GM18909 (cell line): Measurements from ENCODE around the gene NAP1L1.

ENCODE experiments used
- ATAC-seq: cut with Tn5 transposase; IDR thresholded peaks from one replicate; pipeline ENCODE4 v1.9.1; 2021; ENCODE audit warnings: mild to moderate bottlenecking; ENCODE audit not compliant: unreplicated experiment, poor library complexity

NAP1L1 gene

DNA sequence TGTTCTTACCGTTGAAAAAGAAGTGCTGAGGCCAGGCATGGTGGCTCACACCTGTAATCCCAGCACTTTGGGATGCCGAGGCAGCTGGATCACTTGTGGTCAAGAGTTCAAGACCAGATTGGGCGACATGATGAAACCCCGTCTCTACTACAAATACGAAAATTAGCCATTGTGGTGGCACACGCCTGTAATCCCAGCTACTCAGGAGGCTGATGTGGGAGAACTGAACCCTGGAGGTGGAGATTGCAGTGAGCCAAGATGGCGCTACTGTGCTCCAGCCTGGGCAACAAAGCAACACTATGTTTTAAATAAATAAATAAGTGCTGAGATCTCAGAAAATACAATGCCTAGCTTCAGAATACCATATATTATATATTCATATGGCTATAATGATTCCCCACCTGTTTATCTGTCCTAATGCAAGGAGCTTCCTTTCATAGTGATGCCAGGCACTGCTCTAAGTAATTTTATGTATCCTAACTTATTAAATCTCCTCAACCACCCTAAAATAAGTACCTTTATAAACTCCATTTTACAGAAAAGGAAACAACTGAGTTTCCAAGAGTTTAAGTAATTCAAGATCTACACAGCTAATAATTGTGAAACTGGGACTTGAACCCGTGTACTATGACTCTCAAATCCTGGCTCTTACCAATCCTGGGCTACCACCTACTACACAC, 60.2 kb downstream of the NAP1L1 start:
- no peak for ATAC-seq

DNA sequence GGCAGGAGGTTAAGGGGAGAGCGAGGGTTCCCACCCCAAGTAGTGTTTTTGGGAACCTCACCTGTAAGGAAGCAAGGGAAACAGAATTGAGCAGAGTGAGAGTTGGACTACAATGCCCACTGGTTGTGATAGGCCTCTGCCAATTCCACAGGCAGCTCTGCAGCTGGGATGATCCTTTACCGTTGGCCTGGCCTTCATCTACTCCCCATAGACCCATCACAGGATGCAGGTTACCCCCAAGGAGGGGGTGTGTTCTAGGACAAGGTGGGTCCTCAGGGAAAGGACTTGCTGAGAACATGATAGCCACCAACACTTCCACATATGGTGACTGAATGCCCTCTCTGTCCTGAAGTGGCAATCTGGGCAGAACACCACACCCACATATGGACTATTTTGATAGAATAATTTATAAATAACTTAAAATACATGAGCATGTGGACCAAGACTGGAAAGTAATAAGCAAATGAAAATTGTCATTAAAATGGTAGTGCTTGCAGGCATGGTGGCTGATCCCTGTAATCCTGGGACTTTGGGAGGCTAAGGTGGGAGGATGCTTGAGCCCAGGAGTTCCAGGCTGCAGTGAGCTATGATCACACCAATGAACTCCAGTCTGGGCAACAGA, 61.3 kb downstream of the NAP1L1 start:
- ATAC-seq = no peak

DNA sequence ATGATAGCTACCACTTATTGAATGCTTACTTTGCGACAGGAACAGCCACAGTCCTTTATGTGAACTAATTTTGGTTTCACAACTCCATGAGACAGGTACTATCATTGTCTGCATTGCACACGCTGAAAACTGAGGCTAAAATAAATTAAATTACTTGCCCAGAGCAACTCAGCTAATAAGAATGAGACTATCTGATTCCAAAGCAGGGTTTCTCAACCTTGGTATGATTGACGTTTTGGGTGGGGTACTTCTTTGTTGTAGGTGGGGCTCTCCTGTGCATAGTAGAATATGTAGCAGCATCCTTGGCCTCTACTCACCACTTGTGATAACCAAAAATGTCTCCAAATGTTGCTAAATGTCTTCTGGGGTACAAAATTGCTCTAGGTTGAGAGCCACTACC, 62.0 kb downstream of the NAP1L1 start:
- no peak for ATAC-seq

DNA sequence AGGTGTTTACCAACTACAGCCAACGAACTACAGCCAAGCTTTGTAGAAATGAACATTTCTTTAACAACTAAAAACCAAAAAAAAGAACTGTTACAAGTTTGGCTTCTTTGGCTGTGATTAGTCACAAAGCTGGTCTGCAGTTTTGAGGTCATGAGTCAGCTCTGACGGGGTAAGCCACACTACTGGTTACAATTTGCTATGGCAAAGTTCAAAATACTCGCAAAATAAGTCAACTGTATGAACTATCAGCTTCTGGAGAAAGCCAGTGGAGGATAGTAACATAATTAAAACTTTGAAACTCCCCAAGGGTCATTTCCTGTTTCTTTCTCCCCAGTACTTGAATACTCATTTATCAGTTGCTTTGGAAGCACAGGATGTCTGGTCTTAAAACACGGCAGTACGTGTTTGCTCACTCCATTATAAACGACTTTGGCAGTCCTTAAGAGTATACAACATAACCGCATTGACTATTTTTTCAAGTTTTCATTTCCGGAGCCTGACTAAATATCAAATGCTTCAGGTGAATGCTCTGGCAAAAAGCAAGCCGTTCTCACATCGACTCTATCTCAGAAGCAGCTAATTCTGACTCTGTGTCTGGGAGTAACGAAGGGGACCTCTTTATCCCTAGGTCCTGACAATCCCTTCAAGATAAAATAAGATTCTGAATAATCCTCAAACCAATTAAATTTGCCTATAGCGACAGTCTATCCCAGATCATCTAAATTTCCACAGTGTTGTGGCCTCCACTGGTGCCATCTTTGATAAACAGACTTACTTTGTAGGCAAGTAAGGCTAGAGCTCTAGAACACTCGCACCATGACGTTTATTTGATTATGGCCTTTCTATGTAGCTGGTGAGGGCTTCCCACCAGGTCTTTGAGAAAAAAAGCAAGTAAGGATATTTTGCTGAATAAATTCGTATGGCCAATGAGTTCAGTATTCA, 63.5 kb downstream of the NAP1L1 start:
- ATAC-seq = peak; percentile 60

DNA sequence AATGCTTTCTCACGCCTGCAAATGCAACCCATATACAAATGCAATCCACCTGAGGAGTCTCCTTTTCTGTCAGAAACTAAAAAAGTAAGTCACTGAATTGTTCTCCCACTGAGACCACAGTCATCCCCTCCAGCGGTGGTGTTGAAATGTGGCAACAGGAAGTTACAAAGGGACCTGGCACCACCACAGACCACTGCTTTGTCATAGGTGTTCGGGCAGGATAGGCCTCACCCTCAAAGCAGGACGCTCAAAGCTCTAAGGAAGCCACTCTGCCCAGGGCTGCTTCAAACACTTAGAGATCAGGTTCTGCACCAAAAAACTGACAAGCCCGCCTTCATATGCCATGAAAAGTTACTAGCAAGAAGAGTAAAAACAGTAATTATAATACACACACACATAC, 64.2 kb downstream of the NAP1L1 start:
- ATAC-seq = peak; percentile 83

DNA sequence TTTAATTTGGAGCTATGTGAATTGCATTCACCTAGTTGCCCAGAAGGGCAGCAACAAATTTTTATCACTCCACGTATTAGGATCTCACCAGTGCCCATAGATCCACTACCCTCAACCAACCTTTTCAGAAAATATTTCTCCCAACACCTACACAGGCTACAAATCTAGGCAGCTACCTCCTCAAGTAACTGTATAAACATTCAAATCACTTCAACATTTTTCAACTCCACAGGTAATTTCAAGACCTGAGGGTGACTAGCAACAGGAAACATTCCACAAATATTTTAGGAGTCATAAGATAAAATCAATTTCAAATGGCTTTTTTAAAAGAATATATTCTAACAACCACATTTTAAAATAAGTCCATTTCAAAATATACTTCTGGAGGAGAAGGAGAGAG, 65.8 kb downstream of the NAP1L1 start:
- no peak for ATAC-seq

DNA sequence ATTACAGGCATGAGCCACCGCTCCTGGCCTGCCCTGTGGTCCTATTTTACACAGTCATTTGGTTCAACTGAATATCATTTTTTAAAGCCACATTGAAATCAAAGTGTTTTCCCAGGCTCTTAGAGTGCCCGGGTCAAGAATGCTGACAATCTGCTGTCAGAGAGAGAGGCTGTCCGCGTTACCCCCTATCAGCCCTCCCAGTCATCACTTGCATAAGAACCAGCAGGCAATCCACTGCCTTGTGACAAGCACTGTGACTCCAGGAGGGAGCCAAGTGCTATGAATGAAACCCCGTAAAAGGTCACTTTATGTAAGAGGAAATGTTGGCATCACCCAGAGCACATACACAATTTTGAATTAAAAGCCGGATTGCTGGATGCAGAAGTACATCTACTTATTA, 66.4 kb downstream of the NAP1L1 start:
- no peak for ATAC-seq

DNA sequence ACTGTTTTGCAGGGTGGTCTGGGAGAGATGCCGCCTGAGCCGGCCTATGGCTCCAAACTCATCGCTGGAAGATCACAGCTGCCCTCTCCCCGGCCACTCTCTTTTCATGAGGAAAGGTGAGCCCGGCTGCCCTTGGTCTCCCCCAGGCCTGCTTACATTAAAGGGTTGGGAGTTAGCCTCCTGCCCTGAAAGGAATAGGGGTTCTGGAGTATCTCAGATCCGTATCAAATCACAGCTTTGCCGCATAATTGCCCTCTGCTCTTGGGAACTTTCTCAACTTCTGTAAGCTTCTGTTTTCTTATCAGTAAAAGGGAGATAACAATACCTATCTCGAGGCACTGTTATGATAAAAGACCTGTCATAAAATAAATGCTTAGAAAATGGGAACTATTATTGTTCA, 70.5 kb downstream of the NAP1L1 start:
- no peak for ATAC-seq

DNA sequence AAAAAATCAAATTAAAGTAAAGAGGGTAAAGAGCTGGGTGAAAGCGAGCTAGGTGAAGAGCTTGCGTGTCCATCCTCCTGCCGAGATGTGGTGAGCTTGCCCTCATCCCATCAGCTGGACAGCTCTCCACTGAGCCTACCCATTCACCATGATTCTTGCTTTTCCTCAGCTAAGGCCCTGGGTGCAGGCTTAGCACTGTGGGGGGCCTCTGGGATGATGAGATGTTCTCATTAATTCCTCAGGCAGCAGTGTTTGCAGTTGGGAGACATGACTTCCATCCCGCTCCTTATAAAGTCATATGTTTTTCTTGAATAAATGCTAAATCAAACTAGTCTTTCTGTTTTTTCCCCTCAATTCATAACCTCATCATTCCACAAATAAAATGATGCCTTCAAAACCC, 70.9 kb downstream of the NAP1L1 start:
- no peak for ATAC-seq

DNA sequence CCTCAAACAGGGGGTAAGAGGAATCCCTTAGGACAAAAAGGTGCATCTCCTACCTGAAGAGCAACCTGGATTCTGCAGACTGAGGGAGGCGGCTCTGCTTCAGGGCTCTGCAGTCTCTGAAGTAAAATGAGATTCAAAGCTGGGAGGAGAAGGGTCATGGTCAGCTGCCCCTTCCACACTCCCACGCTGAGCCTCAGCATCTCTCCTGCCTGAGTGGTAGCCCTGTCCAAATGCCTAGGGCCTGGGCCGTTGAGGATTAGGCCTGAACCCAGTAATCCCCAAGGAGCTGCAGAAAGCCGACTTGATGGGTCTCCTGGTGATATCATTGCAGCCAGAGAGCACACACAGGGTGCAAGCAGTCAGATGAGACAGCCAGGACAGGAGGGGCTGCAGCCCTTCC, 71.8 kb downstream of the NAP1L1 start:
- no peak for ATAC-seq

DNA sequence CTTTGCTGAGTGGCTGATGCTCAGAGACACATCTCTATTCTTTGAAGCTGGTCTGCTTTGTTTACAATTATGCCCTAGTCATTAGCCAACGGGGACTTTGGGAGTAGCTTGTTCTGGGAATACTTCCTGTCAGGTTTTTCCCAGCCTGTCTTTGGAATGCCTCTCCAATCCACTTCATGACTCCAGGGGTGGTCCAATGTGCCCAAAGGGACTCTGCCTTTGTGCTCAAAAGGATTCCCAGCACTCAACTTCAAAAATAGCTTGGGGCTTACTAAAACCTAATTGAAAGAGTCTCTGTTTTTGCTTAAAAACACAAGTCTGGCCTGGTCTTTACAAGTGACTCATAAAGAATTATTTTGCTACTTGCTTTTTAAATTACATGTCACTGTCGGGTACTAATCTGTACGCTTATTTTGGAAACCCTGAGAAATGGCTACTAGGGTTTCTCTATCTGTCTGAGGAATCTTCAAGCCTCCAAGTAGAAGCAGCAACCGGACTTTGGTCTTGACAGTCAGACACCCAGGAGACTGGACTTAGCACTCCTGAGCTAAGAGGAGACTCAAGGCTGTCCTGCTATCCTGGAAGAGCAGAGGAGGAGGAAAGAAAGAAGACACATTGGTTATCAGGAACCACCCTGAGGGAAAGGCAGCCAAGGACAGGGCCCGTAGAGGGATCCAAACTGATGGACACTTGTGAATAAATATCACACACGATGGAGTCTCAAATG, 73.6 kb downstream of the NAP1L1 start:
- ATAC-seq = no peak

DNA sequence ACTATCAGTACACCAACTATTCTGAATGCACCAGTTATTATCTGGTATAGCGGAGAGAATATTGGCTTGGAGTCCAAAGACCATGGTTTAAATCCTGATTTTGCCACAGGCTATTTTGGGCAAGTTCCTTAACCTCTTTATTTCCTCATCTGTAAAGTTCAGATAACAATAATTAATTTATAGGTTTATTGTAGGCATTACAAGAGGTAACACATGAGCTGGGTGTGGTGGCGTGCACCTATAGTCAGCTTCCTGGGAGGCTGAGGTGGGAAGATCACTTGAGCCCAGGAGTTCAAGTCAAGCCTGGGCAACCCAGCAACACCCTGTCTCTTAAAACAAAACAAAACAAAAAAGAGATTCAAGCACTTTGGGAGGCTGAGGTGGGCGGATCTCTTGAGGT, 76.1 kb downstream of the NAP1L1 start:
- ATAC-seq = no peak

DNA sequence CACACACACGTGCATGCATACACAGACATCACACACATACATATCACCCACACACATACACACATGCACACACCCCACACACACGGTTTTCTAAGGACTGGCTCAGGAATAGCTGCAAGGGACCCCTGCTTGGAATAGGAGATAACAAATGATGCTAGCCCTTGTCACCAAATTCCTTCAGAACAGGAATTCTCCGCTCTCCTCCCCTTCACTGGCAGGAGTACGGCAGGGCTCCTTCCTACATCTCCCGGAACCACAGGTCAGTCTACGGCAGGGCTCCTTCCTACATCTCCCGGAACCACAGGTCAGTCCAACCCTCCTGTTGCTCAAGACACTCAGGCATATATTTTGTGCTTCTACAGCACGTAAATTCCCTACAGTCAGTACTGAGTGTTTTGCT, 76.8 kb downstream of the NAP1L1 start:
- no peak for ATAC-seq

DNA sequence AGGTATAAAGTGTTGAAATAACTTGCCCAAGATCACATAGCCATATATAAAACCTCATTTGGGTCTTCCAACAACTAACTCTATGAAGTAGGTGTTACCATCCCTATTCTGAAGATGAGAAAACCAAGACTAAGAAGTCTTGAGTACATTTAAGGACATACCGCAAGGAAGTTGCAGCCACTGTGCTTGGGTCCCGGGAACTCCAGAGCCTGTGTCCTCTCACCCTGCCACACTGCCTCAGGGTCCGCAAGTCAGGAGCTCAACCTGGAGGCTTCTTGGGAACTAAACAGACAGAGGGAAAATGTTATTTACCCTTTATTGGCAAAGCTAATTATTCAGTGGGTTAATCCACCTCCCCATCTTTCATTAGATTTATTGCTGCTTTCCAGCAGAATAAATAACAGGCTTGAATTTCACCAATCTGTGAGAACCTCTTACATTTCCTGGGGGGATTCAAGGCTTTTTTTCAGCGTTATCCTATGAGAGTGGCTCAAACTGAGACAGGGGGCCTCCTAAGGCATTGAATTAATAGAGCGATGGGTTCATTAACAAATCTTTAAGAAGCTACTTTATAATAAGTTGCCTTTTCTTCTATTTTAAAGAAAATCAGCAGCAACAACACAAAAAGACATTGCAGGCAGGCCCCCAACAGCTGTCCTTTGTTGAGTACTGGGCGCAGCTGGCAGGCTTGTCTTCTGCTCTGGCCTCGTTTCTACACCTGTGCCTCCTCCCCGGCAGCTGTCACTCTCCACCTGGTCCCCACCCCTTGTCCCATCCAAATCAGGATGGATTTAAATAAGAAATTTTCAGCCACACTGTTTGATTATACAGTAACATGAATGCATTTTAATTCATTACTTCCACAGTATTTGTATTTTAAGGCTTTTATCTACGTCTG, 78.2 kb downstream of the NAP1L1 start:
- ATAC-seq = no peak

DNA sequence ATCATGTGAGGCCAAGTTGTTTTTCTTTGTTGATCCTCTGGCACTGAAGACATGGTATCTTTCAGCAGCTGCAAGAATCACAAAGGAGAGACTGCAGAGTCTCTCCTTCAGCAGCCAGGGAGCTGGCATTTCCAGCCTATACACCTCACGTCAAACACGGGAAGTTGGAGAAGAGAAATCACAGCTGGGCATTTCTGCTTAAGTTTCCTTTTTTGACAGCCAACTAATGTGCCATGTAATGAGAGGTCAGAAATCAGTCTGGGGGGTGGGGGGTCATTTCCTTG, 81.2 kb downstream of the NAP1L1 start:
- ATAC-seq = no peak

DNA sequence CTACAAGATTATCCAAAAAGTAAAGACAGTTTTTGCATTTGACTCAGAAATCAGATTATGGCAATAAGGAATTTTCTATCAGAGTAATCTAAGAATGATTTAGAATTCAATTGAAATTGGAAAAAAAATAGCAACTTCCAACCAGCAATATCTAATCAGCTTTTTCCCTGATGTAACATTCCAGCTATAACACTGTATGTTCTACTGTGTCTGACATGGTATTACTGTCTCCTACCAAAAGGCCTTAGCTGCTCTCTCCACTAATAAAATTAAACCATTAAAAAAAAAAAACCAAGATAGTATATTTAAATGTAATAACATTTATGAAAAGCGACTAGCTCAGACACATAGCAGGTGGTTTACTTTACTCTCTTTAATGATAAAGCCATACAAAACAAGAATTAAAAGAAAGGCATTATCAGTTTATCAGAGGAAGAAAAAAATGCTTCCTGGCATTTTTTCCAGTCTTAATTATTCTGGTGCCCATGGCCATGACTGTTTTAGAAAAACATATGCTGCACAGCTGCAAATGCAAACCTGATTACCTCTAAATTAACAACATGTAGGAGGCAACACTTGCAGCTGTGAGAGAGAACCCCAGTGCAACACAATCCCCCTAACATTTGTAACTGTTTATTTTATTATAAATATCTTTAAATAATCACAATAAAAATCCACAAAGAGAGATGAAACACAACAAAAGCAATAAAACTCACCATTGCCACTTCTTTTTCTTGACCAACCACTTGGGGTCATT, 81.7 kb downstream of the NAP1L1 start:
- ATAC-seq = no peak

DNA sequence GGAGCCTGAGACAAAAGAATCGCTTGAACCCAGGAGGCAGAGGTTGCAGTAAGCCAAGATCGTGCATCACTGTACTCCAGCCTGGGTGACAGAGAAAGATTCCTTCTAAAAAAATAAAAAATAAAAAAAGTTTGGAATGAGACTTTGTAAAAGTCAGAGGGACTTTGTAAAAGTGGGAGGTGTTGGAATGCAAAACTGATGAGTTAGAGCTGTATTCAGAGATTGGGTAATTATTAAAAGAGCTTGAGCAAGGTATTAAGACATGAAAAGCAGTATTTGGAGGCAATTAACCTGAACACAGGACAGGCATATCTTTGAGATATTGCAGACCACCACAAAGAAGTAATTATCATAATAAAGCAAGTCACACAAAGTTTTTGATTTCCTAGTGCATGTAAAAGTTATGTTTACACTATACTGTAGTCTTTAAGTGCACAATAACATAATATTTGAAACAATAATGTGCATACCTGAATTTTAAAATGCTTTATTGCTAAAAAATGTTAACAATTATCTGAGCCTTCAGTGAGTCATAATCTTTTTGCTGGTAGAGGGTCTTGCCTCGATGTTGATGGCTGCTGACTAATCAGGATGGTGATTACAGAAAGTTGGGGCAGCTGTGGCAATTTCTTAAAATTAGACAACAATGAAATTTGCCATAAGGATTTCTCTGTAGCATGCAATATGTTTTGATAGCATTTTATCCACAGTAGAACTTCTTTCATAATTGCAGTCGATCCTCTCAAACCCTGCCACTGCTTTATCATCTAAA, 86.0 kb downstream of the NAP1L1 start:
- ATAC-seq = no peak

DNA sequence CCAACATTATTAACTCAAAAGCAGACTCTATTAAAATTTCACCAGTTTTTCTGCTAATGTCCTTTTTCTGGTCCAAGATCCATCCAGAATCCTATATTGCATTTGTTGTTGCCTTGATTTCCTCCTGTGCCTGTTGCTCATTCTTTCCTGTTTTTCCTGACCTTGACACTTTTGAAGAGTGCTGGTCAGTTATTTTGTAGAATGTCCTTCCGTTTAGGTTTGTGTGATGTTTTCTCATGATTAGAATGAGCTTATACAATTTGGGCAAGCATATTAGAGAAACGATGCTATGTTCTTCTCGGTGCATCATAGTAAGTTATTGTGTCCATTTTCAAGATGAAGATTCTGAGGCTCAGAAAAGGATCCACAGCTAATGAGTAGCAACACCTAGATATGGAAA, 86.8 kb downstream of the NAP1L1 start:
- ATAC-seq = no peak
